Cardiac septum (tissue), 1 donor: ENCODE measurements around the gene HK1. TPM values are rescaled to one million over a fixed set of nuclear protein-coding genes. Genes with fewer than 3 reads are reported as not detected.
"Not testable (repeated sequence)": the region's sequence is repeated elsewhere in the genome, so short reads cannot be mapped to it uniquely, and the experiment has no call there.

Experiments used
- DNase-seq: peaks from one replicate; pipeline ENCODE4 v3.0.0-alpha.2; 2020; ENCODE audit warnings: low spot score
- intact Hi-C: fragments of 100-400 bp; cut with DNase I; formaldehyde crosslinking; loops from one replicate; pipeline ENCODE4 v1.14.0; 2022
- total RNA-seq: library from RNA; stranded (reverse); fragmentation: NEBNext Ultra II Directional; extraction: Animal tissue kit (Norgen Biotek cat#: 25700); gene quantifications from one replicate; pipeline ENCODE4 v1.2.1, GENCODE V29; 2021
- donor health status: DM: no; HTN: no; CAD: no.

Gene HK1
- total RNA-seq, 1 donor from 2014 or later: 315 TPM

GRCh38 chr10:69292459-69292858 lies 14.2 kb downstream of the HK1 start:
- no peak for DNase-seq
- intact Hi-C loops: no loop called here

GRCh38 chr10:69295027-69295636 lies 16.8 kb downstream of the HK1 start:
- no peak for DNase-seq
- intact Hi-C loops: no loop called here

- intact Hi-C loops: no loop called here
- no peak for DNase-seq
Observed at GRCh38 chr10:69303632-69304051, 25.3 kb downstream of the HK1 start.

- intact Hi-C loops: no loop called here
- DNase-seq: no peak
Observed at GRCh38 chr10:69306421-69306820, 28.1 kb downstream of the HK1 start.

- DNase-seq: no peak
- intact Hi-C loops: no loop called here
Observed at GRCh38 chr10:69307434-69307833, 29.1 kb downstream of the HK1 start.

GRCh38 chr10:69308304-69308703 lies 30.0 kb downstream of the HK1 start:
- intact Hi-C loops, DNase-seq: not testable (repeated sequence)

- no peak for DNase-seq
- intact Hi-C loops: no loop called here
Observed at GRCh38 chr10:69311309-69311708, 33.0 kb downstream of the HK1 start.

- intact Hi-C loops: no loop called here
- DNase-seq: no peak
Observed at GRCh38 chr10:69312528-69312927, 34.2 kb downstream of the HK1 start.

- no peak for DNase-seq
- intact Hi-C loops: loop anchor here (5.0 kb wide), 2 partner anchors 62 to 92 kb away; no protein-coding TSS in a partner anchor
Observed at GRCh38 chr10:69315100-69315542, 36.8 kb downstream of the HK1 start.

GRCh38 chr10:69315610-69316312 lies 37.5 kb downstream of the HK1 start:
- intact Hi-C loops: loop anchor here (5.0 kb wide), 2 partner anchors 62 to 92 kb away; no protein-coding TSS in a partner anchor
- no peak for DNase-seq

GRCh38 chr10:69316313-69317059 lies 38.2 kb downstream of the HK1 start:
- DNase-seq: no peak
- intact Hi-C loops: loop anchor here (5.0 kb wide), 2 partner anchors 61 to 91 kb away; no protein-coding TSS in a partner anchor

- no peak for DNase-seq
- intact Hi-C loops: loop anchor here (5.0 kb wide), 2 partner anchors 60 to 90 kb away; no protein-coding TSS in a partner anchor
Observed at GRCh38 chr10:69317175-69317604, 38.9 kb downstream of the HK1 start.

GRCh38 chr10:69317626-69318105 lies 39.4 kb downstream of the HK1 start:
- intact Hi-C loops: loop anchor here (2.0 to 5.0 kb wide), 3 partner anchors 43 to 90 kb away; no protein-coding TSS in a partner anchor
- no peak for DNase-seq

- intact Hi-C loops: loop anchor here (2.0 to 5.0 kb wide), 3 partner anchors 43 to 89 kb away; no protein-coding TSS in a partner anchor
- peak; percentile 97 for DNase-seq
Observed at GRCh38 chr10:69318106-69318866, 40.0 kb downstream of the HK1 start.

- peak; percentile 94 for DNase-seq
- intact Hi-C loops: loop anchor here (2.0 to 5.0 kb wide), 3 partner anchors 42 to 88 kb away; no protein-coding TSS in a partner anchor
Observed at GRCh38 chr10:69318867-69319727, 40.8 kb downstream of the HK1 start.

GRCh38 chr10:69319841-69320316 lies 41.6 kb downstream of the HK1 start:
- intact Hi-C loops: loop anchor here (2.0 to 5.0 kb wide), 3 partner anchors 41 to 87 kb away; no protein-coding TSS in a partner anchor
- DNase-seq: no peak

- intact Hi-C loops: no loop called here
- no peak for DNase-seq
Observed at GRCh38 chr10:69320521-69320920, 42.2 kb downstream of the HK1 start.
